ENCODE data around the gene IFT81. TPM values are rescaled to one million over a fixed set of nuclear protein-coding genes. Genes with fewer than 3 reads are reported as not detected.

IFT81 gene
- total RNA-seq, 1 experiment from 2014 or later: 9.0 TPM

DNA sequence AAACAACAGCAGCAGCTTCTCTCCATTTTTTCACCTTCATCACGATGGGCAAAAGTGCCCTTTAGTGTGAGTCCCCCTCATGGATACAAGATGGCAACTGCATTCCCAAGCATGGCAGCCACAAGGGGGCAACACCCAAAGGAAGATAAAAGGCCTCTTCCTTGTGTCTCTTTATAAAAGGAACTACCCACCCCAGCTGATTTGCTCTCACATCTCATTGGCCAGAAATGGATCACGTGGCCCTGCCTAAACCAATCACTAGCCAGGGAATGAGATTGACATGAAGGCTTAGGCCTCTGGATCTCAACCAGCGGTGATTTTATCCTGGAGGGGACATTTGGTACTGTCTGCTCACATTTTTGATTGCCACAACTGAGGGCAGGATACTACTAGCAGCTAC is 21.9 kb upstream of the IFT81 start (continued):
- TF ChIP-seq TCF7L2 (IDR thresholded peaks at IDR 0.05; ENCODE audit: borderline replicate concordance, extremely low read depth, insufficient read depth, insufficient read length) (peak; percentile 80), JUND (IDR thresholded peaks at IDR 0.05) (no peak)

DNA sequence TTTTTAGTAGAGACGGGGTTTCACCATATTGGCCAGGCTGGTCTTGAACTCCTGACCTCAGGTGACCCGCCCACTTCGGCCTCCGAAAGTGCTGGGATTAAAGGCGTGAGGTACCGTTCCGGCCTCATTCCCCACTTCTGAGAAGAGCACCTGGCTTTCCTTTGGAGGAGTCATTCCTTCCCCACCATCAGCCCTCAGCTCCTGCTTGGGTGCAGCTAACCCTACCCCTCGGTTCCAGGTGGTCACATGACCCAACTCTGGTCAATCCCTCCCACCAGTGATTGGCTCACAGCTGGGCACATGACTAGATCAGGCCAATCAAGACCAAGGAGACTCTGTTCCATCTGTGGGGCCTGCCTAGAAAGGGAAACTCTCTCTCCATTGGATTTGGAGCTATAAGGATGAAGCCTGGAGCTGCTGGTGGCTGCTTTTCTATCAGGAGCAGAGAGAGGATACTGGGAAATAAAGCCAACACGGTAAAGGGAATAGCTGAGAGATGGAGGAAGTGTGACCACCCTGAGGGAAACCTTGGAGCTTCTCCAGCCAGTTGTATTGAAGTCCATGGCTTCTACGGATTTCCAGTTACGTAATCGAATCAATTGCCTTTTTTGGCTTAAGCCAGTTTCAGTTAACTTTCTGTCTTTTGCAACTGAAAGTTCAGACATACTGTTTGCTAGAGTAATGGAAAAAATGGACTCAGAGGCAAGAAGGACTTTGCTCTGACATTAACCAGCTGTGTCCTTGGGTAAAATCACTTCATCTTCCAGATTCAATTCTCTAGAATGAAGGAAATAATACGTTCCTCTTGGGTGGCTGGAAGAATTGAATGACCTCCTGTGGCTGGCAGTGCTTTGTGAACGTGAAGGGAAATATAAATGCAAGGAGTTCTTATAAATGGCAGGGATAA is 19.7 kb upstream of the IFT81 start:
- H3K9me2 ChIP-seq (ENCODE audit: insufficient read depth): no peaks in the 10 kb centered on the region
- ChIA-PET POLR2A (no interaction called here), CTCF (no interaction called here), RAD21 (ENCODE audit: low non-redundant PET in 1 of 2, low total read pairs in 2 of 2, uncharacterized antibody in 2 of 2, unreplicated experiment in 2 of 2) (no interaction called here)
- peaks cover 0 to 5% of the 10 kb centered on the region in 2 experiments; a peak in 2 of 4 replicates for H3K4me1 ChIP-seq (ENCODE audit: control insufficient read depth in 1 of 2, insufficient read depth in 2 of 2, low read length in 2 of 2)
- no peak for TF ChIP-seq CBX3 (IDR thresholded peaks at IDR 0.05; ENCODE audit: low read depth)
- no peak for TF ChIP-seq YY1 (IDR thresholded peaks at IDR 0.05; ENCODE audit: extremely low read depth, insufficient replicate concordance, low read depth, low read length)
- no peak for TF ChIP-seq EGR1 (IDR thresholded peaks at IDR 0.05; ENCODE audit: low read depth)
- TF ChIP-seq RAD21 (IDR thresholded peaks at IDR 0.05; ENCODE audit: low read depth): no peak
- no peak for TF ChIP-seq SP1 (IDR thresholded peaks at IDR 0.05; ENCODE audit: low read depth)
- TF ChIP-seq, protein P1, sequence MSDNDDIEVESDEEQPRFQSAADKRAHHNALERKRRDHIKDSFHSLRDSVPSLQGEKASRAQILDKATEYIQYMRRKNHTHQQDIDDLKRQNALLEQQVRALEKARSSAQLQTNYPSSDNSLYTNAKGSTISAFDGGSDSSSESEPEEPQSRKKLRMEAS (IDR thresholded peaks at IDR 0.05): no peak
- no peaks in the 10 kb centered on the region for H3K9me3 ChIP-seq (ENCODE audit: control insufficient read depth in 1 of 2, insufficient read depth in 1 of 2, low read depth in 1 of 2, low read length in 2 of 2)
- no peak overlapping the region for H3K9ac ChIP-seq (ENCODE audit: low read length)
- no peaks in the 10 kb centered on the region for H3K36me3 ChIP-seq (ENCODE audit: control insufficient read depth in 1 of 2, insufficient read depth in 2 of 2, low read length in 2 of 2)
- no peaks in the 10 kb centered on the region for H3K27me3 ChIP-seq (ENCODE audit: insufficient read depth, low read length)
- H2AFZ ChIP-seq (ENCODE audit: low read depth, low read length, poor library complexity, severe bottlenecking): peak overlapping the region; percentile 48
- no peak for ATAC-seq
- H3K79me2 ChIP-seq (ENCODE audit: insufficient read depth, low read length): no peaks in the 10 kb centered on the region
- BruUV-seq (replicated peaks): no TSS peak
- H3K27ac ChIP-seq (ENCODE audit: low read depth, low read length): no peak overlapping the region
- no peak overlapping the region for H3K4me2 ChIP-seq (ENCODE audit: low read length)
- no peak overlapping the region for H3K4me3 ChIP-seq (replicated peaks in 1 of 2; ENCODE audit: low read depth in 1 of 2, low read length in 2 of 2)
- no peaks in the 10 kb centered on the region for H4K20me1 ChIP-seq (ENCODE audit: insufficient read depth)
- DNase-seq (ENCODE audit: low read depth, low spot score): no peak
- intact Hi-C loops (cut with micrococcal nuclease): loop anchor here (5.0 kb wide), 2 partner anchors 233 to 252 kb away; no protein-coding TSS in a partner anchor

All from HCT116 (cell line).